ENCODE measurements around the gene NFAT5. TPM values are rescaled to one million over a fixed set of nuclear protein-coding genes. Genes with fewer than 3 reads are reported as not detected.

NFAT5 gene
- total RNA-seq, 1 donor from 2014 or later = 25.6 TPM

DNA sequence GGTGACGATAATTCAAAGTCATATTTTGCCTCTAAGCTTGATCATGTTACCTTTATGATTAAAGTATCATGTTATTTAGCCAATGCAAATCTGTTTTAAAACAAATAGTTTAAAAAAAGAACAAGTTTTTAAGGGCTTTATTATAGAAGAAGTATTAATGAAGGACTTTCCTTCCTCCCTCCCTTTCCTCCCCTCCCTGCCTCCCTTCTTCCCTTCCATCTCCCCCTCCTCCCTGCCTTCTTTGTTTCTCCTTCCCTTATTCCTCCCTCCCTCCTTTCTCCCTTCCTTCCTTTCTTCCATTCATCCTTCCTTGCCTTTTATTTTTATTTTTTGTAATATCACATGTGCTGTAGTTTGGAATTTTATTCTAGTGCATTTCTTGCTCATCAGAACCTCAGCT, 134.1 kb downstream of the NFAT5 start:
- Mint-ChIP-seq H3K4me3 (no peak overlapping the region), H3K36me3 (ENCODE audit: low read depth) (no peaks in the 10 kb centered on the region), H3K9me3 (no peaks in the 10 kb centered on the region), H3K27ac (ENCODE audit: unreplicated experiment) (no peak overlapping the region), H3K27me3 (ENCODE audit: low read depth) (no peaks in the 10 kb centered on the region), H3K4me1 (peaks cover 5% of the 10 kb centered on the region)
- DNase-seq (ENCODE audit: low read depth, low spot score) = no peak
- TF ChIP-seq, protein P1, sequence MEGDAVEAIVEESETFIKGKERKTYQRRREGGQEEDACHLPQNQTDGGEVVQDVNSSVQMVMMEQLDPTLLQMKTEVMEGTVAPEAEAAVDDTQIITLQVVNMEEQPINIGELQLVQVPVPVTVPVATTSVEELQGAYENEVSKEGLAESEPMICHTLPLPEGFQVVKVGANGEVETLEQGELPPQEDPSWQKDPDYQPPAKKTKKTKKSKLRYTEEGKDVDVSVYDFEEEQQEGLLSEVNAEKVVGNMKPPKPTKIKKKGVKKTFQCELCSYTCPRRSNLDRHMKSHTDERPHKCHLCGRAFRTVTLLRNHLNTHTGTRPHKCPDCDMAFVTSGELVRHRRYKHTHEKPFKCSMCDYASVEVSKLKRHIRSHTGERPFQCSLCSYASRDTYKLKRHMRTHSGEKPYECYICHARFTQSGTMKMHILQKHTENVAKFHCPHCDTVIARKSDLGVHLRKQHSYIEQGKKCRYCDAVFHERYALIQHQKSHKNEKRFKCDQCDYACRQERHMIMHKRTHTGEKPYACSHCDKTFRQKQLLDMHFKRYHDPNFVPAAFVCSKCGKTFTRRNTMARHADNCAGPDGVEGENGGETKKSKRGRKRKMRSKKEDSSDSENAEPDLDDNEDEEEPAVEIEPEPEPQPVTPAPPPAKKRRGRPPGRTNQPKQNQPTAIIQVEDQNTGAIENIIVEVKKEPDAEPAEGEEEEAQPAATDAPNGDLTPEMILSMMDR (conservative IDR thresholded peaks at IDR 0.05) = no peak

DNA sequence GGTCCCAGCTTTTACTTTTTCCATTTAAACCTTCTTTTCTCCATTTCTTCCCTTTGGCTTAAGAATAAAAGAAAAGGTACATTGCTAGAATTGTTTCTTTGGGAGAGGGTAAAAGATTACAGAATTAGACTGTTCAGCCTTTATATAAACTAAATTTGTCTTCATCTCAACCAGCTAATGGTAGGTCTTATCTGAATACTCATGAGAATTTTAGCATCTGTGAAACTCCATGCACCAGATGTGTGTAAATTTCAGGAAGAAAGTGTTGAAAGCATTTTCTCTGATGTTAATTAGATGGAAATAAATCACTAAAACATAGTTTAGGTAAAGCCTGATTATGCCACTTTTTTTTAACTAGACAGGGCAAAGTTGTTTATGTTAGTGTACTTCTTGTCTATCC, 135.7 kb downstream of the NFAT5 start:
- H3K4me3 Mint-ChIP-seq = no peak overlapping the region
- H3K9me3 Mint-ChIP-seq = no peaks in the 10 kb centered on the region
- no peaks in the 10 kb centered on the region for H3K27me3 Mint-ChIP-seq (ENCODE audit: low read depth)
- H3K27ac Mint-ChIP-seq (ENCODE audit: unreplicated experiment) = no peak overlapping the region
- TF ChIP-seq, protein P1 (conservative IDR thresholded peaks at IDR 0.05) = no peak
- peaks cover 5% of the 10 kb centered on the region for H3K4me1 Mint-ChIP-seq
- H3K36me3 Mint-ChIP-seq (ENCODE audit: low read depth) = no peaks in the 10 kb centered on the region
- no peak for DNase-seq (ENCODE audit: low read depth, low spot score)

DNA sequence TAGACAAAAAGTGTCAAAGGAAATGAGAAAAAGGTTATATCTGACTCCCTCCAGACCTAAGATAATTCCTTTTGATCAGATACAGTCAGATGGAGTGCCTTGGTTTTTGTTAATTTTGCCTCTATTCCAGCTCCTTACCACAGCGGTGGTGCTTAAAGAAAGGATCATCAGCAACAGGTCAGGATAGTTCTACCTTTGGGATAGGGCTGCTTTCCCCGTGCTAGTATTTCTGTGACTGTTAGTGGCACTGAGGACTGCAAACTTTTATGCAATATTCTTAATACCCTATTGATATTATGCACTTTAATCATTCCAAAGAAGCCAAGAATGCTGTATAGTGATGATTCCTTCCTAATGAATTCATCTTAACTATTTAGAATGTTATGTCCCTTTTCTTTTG, 136.1 kb downstream of the NFAT5 start:
- Mint-ChIP-seq H3K4me1 (peaks cover 5% of the 10 kb centered on the region), H3K9me3 (no peaks in the 10 kb centered on the region), H3K36me3 (ENCODE audit: low read depth) (no peaks in the 10 kb centered on the region), H3K27me3 (ENCODE audit: low read depth) (no peaks in the 10 kb centered on the region), H3K4me3 (no peak overlapping the region), H3K27ac (ENCODE audit: unreplicated experiment) (no peak overlapping the region)
- TF ChIP-seq, protein P1 (conservative IDR thresholded peaks at IDR 0.05) = no peak
- DNase-seq (ENCODE audit: low read depth, low spot score) = no peak

DNA sequence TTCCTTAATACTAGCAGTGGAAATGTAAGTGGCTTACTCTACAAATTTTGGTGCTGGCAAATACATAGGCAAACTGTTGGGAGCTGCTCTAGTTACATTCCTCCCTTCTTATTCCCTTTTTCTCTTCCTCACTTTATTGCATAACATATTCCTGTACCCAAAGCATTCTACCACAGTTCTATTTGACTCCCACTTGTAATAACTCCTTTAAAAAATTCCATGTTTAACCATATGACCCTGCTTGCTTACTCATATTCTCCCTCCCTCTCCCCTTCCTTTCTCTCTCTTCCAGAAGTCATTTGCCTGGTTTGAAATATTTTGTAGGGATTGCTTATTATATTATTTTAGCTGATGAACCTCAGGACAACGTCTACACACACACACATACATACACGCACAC, 137.9 kb downstream of the NFAT5 start:
- Mint-ChIP-seq H3K4me1 (no peaks in the 10 kb centered on the region), H3K36me3 (ENCODE audit: low read depth) (no peaks in the 10 kb centered on the region), H3K27ac (ENCODE audit: unreplicated experiment) (no peak overlapping the region), H3K4me3 (no peak overlapping the region), H3K9me3 (no peaks in the 10 kb centered on the region), H3K27me3 (ENCODE audit: low read depth) (no peaks in the 10 kb centered on the region)
- DNase-seq (ENCODE audit: low read depth, low spot score) = no peak
- TF ChIP-seq, protein P1 (conservative IDR thresholded peaks at IDR 0.05) = no peak

DNA sequence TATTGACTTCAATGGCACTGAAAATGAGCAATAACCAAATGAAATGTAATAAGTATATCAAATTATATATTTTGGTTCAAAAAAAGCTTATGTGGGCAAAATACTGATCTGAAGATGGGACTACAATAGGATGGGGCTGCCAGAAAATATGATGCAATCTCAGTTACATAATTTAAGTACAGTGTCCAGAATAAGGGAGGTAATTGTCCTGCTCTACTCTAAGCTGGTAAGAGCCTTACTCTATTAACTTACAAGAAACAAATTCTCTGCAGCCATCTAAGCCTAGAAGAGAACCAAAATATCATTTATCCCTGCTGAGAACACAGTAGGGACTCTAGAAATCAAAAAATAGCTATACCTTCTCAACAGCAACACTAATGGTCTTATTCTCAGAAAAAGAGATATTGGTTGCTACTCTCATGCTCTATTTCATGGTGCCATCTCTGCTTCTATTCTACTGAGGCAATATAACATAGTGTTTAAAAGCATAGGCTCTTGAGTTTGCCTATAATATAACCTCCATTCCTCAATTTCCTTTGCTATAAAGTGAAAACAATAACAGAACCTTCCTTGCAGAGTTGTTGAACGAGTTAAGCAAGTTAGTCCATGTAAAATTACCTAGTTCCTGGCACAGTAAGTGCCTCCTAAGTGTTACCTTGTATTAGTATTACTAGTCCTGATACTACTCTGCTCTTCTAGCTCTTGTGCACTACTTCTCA, 140.6 kb downstream of the NFAT5 start:
- Mint-ChIP-seq H3K9me3 (no peaks in the 10 kb centered on the region), H3K4me1 (no peaks in the 10 kb centered on the region), H3K27ac (ENCODE audit: unreplicated experiment) (no peak overlapping the region), H3K36me3 (ENCODE audit: low read depth) (no peaks in the 10 kb centered on the region), H3K4me3 (no peak overlapping the region), H3K27me3 (ENCODE audit: low read depth) (no peaks in the 10 kb centered on the region)
- no peak for DNase-seq (ENCODE audit: low read depth, low spot score)
- TF ChIP-seq, protein P1 (conservative IDR thresholded peaks at IDR 0.05) = no peak
